HG03432 (cell line): Measurements from ENCODE around the gene ASCL5.
"Not testable (repeated sequence)": the region's sequence is repeated elsewhere in the genome, so short reads cannot be mapped to it uniquely, and the experiment has no call there.

Experiments
- ATAC-seq: cut with Tn5 transposase; IDR thresholded peaks from one replicate; pipeline ENCODE4 v1.9.1; 2021; ENCODE audit warnings: mild to moderate bottlenecking, moderate library complexity; ENCODE audit not compliant: unreplicated experiment

Gene ASCL5

GRCh38 chr1:201126832-201127754 lies at the start of gene ASCL5:
TSS of gene ASCL5 (minus strand) at chr1:201127184. CDS start at chr1:201115372, 11,812 bp downstream.
- ATAC-seq = no peak

DNA sequence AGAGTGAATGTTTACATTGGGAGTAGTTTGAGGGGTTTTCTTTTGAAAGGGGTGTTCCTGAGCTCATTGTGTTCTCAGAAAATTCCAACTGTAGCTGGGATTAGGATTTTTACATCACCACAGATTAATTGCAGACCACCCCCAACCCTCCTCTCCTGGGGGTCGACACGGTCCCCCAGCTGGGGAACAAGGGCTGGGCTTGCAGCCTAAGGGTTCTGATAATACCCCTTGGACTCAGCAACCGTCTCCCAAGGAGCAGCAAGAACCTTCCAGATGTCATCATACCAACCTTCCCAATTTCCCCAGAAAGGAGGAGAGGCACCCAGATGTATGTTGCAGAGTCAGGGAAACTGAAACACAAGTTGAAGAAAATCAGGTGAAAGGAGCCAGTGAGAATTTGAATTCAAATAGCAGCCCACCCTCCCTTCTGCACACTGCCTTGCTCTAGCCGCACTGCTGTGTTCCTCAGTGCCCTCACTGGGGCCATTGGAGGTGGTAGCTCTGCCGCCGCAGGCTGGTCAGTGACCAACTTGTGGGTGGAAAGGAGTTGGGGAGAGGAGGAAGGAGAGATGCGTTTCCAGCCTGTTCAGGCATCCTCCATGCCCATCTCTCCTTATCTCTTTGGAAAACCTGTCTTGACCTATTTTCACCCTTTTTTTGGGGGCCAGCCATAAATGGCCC lies 49.0 kb upstream of the ASCL5 start:
- no peak for ATAC-seq

DNA sequence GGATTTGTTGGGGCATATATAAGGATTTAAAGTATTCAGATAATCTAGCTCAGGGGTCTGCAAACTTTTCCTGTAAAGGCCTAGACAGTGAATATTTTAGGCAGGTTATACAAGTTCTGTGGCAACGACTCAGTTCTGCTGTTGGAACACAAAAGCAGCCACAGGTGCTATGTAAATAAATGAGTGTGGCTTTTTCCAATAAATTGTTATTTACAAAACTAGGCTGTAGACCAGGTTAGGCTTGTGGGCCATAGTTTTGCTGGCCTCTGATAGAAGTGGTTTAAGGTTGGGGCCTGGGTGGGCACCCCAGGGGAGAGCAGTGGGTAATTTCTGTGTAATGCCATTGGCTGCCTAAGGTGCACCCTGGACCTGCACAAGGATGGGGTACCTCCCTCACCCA lies 46.8 kb upstream of the ASCL5 start:
- no peak for ATAC-seq

- no peak for ATAC-seq
Measured at GRCh38 chr1:201172999-201173610, 46.1 kb upstream of the ASCL5 start.

- ATAC-seq = no peak
Measured at GRCh38 chr1:201172326-201172725, 45.3 kb upstream of the ASCL5 start.

GRCh38 chr1:201171063-201172036 lies 44.4 kb upstream of the ASCL5 start:
- peak; percentile 43 for ATAC-seq

GRCh38 chr1:201170533-201171062 lies 43.6 kb upstream of the ASCL5 start:
- peak; percentile 96 for ATAC-seq

GRCh38 chr1:201169971-201170532 lies 43.1 kb upstream of the ASCL5 start:
- ATAC-seq = no peak

- ATAC-seq = no peak
Measured at GRCh38 chr1:201169203-201169602, 42.2 kb upstream of the ASCL5 start.

DNA sequence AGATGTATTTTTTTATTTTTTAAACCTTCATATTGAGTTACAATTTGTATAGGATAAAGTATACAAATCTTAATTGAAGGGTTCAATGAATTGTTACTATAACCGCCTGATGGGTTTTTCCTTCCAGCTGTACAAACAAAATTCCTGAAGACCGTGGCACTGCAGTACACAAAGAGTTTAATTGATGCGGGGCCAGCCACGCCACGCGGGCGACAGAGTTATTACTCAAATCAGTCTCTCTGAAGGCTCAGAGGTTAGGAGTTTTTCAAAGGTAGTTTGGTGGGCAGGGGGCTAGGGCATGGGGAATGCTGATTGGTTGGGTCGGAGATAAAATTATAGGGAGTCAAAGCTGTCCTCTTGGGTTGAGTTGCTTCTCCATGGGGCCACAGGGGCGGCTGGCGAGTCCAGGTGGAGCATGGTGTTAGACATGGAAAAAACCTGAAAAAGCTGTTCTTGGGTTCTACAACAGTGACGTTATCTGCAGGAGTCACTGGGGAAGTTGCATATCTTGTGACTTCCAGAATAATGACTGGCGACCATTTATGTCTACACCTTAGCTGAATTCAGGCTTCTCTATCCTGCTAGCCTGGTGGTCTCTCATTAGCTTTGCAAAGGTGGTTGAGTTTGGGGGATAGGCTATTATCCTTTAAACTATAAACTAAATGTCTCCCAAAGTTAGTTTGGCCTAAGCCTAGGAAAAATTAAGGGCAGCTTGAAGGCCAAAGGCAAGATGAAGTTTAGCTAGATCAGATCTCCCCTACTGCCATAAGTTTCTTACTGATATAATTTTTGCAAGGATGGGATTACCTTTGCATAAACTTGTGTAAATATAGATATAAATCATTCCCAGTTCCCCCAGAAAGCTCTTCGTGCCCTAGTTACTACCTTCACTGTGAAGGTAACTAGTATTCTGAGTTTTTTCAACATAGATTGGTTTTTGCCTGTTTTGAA lies 40.3 kb upstream of the ASCL5 start:
- no peak for ATAC-seq

DNA sequence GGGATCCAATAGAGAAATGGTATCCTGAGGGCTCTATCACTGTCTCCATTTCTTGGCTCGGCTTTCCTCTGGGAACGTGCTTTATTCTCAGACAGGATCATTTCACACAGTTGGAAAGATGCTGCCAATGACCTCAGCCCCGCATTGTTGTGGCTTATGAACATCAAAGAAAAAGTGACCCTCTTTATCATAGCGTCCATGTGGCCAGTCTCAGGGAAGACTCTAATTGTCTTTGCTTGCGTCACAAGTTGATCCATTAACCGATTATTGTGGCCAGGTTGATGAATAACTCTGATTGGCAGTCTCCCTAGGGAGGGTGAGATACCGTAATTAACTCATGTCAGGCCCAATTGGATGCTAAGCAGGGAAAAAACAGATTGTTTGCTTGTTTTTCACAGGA lies 37.7 kb upstream of the ASCL5 start:
- no peak for ATAC-seq

GRCh38 chr1:201163707-201164106 lies 36.7 kb upstream of the ASCL5 start:
- no peak for ATAC-seq

- not testable (repeated sequence) for ATAC-seq
Measured at GRCh38 chr1:201163036-201163435, 36.1 kb upstream of the ASCL5 start.

DNA sequence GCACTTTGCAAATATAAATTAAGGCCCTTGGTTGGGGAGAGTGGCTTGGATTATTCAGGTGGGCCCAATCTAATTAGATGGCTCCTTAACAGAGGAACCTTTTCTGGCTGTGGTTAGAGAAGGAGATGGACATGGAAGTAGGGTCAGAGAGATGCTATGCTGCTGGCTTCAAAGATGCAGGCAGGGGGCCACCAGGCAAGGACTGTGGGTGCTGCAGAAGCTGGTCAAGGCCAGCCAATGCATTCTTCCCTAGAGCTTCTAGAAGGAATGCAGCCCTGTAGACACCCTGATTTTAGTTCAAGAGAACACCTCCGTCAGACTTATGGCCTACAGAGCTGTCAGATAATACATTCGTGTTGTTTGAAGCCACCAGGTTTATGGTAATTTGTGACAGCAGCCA lies 31.0 kb upstream of the ASCL5 start:
- no peak for ATAC-seq

GRCh38 chr1:201156819-201157218 lies 29.8 kb upstream of the ASCL5 start:
- ATAC-seq = no peak

- no peak for ATAC-seq
Measured at GRCh38 chr1:201156346-201156745, 29.4 kb upstream of the ASCL5 start.

DNA sequence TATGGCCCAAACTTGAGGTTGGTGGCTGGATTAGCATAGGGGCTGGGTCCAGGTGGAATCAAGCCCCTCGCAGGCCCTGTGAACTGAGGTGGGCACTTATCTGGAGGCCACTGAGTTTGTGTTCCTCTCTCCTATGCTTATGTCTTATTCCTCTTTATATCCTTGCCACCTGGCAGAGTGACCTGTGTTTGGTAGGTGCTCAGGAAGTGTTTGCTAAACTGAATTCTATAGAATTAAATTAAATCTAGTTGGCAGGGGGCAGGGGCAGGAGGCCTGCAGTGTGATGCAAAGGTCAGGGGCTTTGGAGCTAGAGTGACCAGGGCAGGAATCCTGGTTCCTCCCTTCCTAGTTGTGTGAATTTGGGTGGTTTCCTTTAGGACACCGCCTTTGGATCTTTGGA lies 28.4 kb upstream of the ASCL5 start:
- ATAC-seq = no peak

DNA sequence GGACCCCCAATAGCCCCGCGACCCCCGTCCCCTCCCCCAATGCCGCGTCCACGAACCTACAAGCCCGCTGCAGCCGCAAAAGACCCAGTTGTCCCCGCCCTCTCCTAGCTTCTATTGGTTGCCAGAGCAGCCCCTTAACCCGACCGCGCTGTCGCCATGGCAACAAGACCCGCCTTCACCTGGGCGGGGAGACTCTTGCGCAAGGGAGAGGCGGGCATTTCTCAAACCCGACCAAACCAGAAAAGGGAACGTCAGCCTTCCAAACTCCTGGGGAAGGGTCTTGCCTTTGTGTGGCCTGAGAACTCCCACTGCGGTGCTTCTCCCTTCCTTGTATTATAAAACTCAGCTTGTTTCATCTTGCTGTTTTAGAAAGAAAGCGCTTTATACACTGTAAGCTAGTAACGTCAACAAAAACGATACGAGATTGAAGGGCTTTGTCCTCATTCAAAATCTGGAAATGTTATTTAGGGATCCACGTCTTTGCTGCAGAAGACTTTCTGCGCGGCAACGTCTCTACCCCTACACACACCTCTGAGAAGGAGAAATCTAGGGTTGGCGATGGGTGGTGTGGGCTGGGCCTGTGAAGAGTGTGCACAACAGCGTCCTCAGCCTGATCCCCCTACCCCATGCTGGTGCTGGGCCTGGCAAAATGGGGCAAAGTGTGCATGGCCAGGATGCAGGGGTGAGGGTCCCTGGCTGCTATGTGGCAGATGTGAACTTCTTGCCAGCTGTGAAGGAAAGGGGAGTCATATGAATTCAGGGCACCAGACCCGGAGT lies 27.6 kb upstream of the ASCL5 start, which contains the start of gene TMEM9:
TMEM9 (minus strand) TSS at position 86 of the 777 bp plus-strand sequence. CDS start 551 bp downstream, outside the sequence.
- peak; percentile 97 for ATAC-seq
